A549 (cell line): ENCODE results near the gene ANKRD40CL. TPM values are rescaled to one million over a fixed set of nuclear protein-coding genes. Genes with fewer than 3 reads are reported as not detected.

ENCODE experiments used
- ATAC-seq, 2 experiments: fragments of 200-7000 bp in 1 of 2; fragments of >200 bp in 1 of 2; cut with Nextera tagmentation in 1 of 2; cut with Tn5 transposase in 1 of 2; 3 replicates each; pipeline versions ENCODE4 v1.8.0 to v1.9.1; 2018 to 2020; ENCODE audit warnings: mild to moderate bottlenecking in 1 of 2, moderate library complexity in 1 of 2
- CTCF ChIA-PET: fragments of 300-600 bp; sonication (Branson Sonifier 250); formaldehyde crosslinking; extraction: SDS; loops from one replicate; lab custom pipeline; 2021; ENCODE audit warnings: antibody characterized with exemption, inconsistent platforms; lab: Yijun Ruan, JAX
- POLR2A ChIA-PET: fragments of 350-600 bp; formaldehyde crosslinking; extraction: SDS; loops from one replicate; lab custom pipeline; 2021; ENCODE audit warnings: antibody characterized with exemption, inconsistent platforms; lab: Yijun Ruan, JAX
- DNase-seq, 2 experiments: peaks; one replicate each; pipeline versions ENCODE4 v3.0.0 to v3.0.0-alpha.2; 2011 to 2016; ENCODE audit warnings: low read depth in 1 of 2, low spot score in 1 of 2
- FAIRE-seq: peaks from 2 replicates; lab custom pipeline; 2011; peaks lifted over from hg19 to GRCh38; lab: Jason Lieb, UNC
- H3K27ac ChIP-seq, 2 experiments: fragments of >200 bp; sonication (Bioruptor Twin); formaldehyde crosslinking; 3 replicates each; pipeline ENCODE4 v1.5.1; 2016 to 2017
- H3K4me1 ChIP-seq: fragments of >200 bp; sonication (Bioruptor Twin); formaldehyde crosslinking; 3 replicates; pipeline ENCODE4 v1.6.1; 2016
- H3K4me2 ChIP-seq: fragments of >200 bp; sonication (Bioruptor Twin); formaldehyde crosslinking; 3 replicates; pipeline ENCODE4 v1.6.1; 2016
- H3K4me3 ChIP-seq: fragments of >200 bp; sonication (Bioruptor Twin); formaldehyde crosslinking; 3 replicates; pipeline ENCODE4 v1.5.1; 2016
- H3K9me3 ChIP-seq: fragments of >200 bp; sonication (Bioruptor Twin); formaldehyde crosslinking; 3 replicates; pipeline ENCODE4 v1.6.1; 2016
- EHF ChIP-seq: fragments of 250-450 bp; sonication (Bioruptor Pico); IDR thresholded peaks from 2 replicates; pipeline ENCODE4 v1.5.0; 2020; ENCODE audit warnings: mild to moderate bottlenecking
- FOSB ChIP-seq: fragments of 250-450 bp; sonication (Bioruptor Pico); IDR thresholded peaks from 2 replicates; pipeline ENCODE4 v1.5.0; 2020; ENCODE audit warnings: mild to moderate bottlenecking, moderate library complexity
- TP53 ChIP-seq: fragments of 250-450 bp; sonication (Bioruptor Pico); IDR thresholded peaks from 2 replicates; pipeline ENCODE4 v1.5.0; 2021; ENCODE audit warnings: mild to moderate bottlenecking, moderate library complexity
- ZSCAN20 ChIP-seq: fragments of 250-450 bp; sonication (Bioruptor Pico); IDR thresholded peaks from 2 replicates; pipeline ENCODE4 v1.8.0; 2022; ENCODE audit warnings: mild to moderate bottlenecking, moderate library complexity
- WGBS: methylation state at CpG from one replicate; pipeline ENCODE4 v1.1.6; 2017; ENCODE audit errors: missing lambda C conversion rate; 5-methylcytosine and 5-hydroxymethylcytosine counted together
- polyA plus RNA-seq, 4 experiments: library from polyadenylated mRNA; depleted of rRNA in 3 of 4; stranded (reverse); fragments of >200 nt; fragmentation: RNase III in 1 of 4; extraction: RNeasy Plus Mini Kit Qiagen cat#74134 plus additional on column Dnase treatment in 1 of 4; gene quantifications; 2 replicates in 3 of 4; 3 replicates in 1 of 4; pipeline ENCODE4 v1.2.3, GENCODE V29; 2011 to 2017
- small RNA-seq, 6 experiments: library from RNA; depleted of rRNA; stranded (forward); fragments of <200 nt; gene quantifications; one replicate each; pipeline ENCODE3, GENCODE V24; 2012

ANKRD40CL gene
- polyA plus RNA-seq, 2 of the 4 experiments (the other 2 are of a cell fraction) = 0.13 to 0.18 TPM

- POLR2A ChIA-PET = no interaction called here
Measured at GRCh38 chr17:50712641-50713040, 54.7 kb downstream of the ANKRD40CL start.

More at GRCh38 chr17:50712641-50713040, 54.7 kb downstream of the ANKRD40CL start:
- Histone ChIP-seq H3K27ac (no peak overlapping the region), H3K4me2 (no peak overlapping the region), H3K4me1 (peaks cover 16% of the 10 kb centered on the region), H3K9me3 (no peaks in the 10 kb centered on the region)
- no peak for FAIRE-seq
- CTCF ChIA-PET = interaction anchor here (0.8 to 4.9 kb wide), 7 partner anchors 14 to 165 kb away, joined by 3 to 40 read pairs (median 4); no protein-coding TSS in a partner anchor
- no peak for TF ChIP-seq EHF (CRISPR knock-in tag)
- no peak for TF ChIP-seq FOSB (CRISPR knock-in tag)
- TF ChIP-seq TP53 (CRISPR knock-in tag) = no peak
- TF ChIP-seq ZSCAN20 (CRISPR knock-in tag) = no peak
- TF ChIP-seq, all 56 proteins: peak for 0
- 85% methylated on average over 9 of the region's 9 CpGs for WGBS
- no peak for DNase-seq
- ATAC-seq = no peak
- no peak overlapping the region for H3K4me3 ChIP-seq

Small RNAs within 50 kb of the gene (small RNA-seq; reads per million reads assigned to genes)
- gene AC005921.1 (0 reads per million in 6 experiments), gene MIR8059 (0 reads per million in 6 experiments)

Other genes with a start within 250 kb of the ANKRD40CL start
- 0.09 and 0.13 TPM in 2 replicates for gene EPN3, start 234.8 kb downstream of the ANKRD40CL start, polyA plus RNA-seq (2011; rRNA removed)
- 0.18 to 0.26 TPM (median 0.20 TPM) in 3 replicates for gene EPN3, start 234.8 kb downstream of the ANKRD40CL start, polyA plus RNA-seq (2017; fragmentation: RNase III; extraction: RNeasy Plus Mini Kit Qiagen cat#74134 plus additional on column Dnase treatment)
- gene SPATA20, start 220.3 kb downstream of the ANKRD40CL start, polyA plus RNA-seq (2011; rRNA removed) = 34.4 and 48.5 TPM in 2 replicates
- 96.1 to 123 TPM (median 110 TPM) in 3 replicates for gene SPATA20, start 220.3 kb downstream of the ANKRD40CL start, polyA plus RNA-seq (2017; fragmentation: RNase III; extraction: RNeasy Plus Mini Kit Qiagen cat#74134 plus additional on column Dnase treatment)
- gene CACNA1G, start 206.8 kb downstream of the ANKRD40CL start, polyA plus RNA-seq (2011; rRNA removed) = 4.0 and 4.9 TPM in 2 replicates
- 7.5 to 9.0 TPM (median 8.9 TPM) in 3 replicates for gene CACNA1G, start 206.8 kb downstream of the ANKRD40CL start, polyA plus RNA-seq (2017; fragmentation: RNase III; extraction: RNeasy Plus Mini Kit Qiagen cat#74134 plus additional on column Dnase treatment)
- 342 and 442 TPM in 2 replicates for gene ABCC3, start 132.6 kb downstream of the ANKRD40CL start, polyA plus RNA-seq (2011; rRNA removed)
- 225 to 288 TPM (median 248 TPM) in 3 replicates for gene ABCC3, start 132.6 kb downstream of the ANKRD40CL start, polyA plus RNA-seq (2017; fragmentation: RNase III; extraction: RNeasy Plus Mini Kit Qiagen cat#74134 plus additional on column Dnase treatment)
- 68.5 and 84.3 TPM in 2 replicates for gene ANKRD40, start 59.6 kb downstream of the ANKRD40CL start, polyA plus RNA-seq (2011; rRNA removed)
- gene ANKRD40, start 59.6 kb downstream of the ANKRD40CL start, polyA plus RNA-seq (2017; fragmentation: RNase III; extraction: RNeasy Plus Mini Kit Qiagen cat#74134 plus additional on column Dnase treatment) = 44.2 to 55.2 TPM (median 50.1 TPM) in 3 replicates
- 117 and 209 TPM in 2 replicates for gene LUC7L3, start 47.9 kb downstream of the ANKRD40CL start, polyA plus RNA-seq (2011; rRNA removed)
- gene LUC7L3, start 47.9 kb downstream of the ANKRD40CL start, polyA plus RNA-seq (2017; fragmentation: RNase III; extraction: RNeasy Plus Mini Kit Qiagen cat#74134 plus additional on column Dnase treatment) = 165 to 211 TPM (median 207 TPM) in 3 replicates
- not detected in 2 replicates for gene WFIKKN2, start 68.1 kb upstream of the ANKRD40CL start, polyA plus RNA-seq (2011; rRNA removed)
- gene WFIKKN2, start 68.1 kb upstream of the ANKRD40CL start, polyA plus RNA-seq (2017; fragmentation: RNase III; extraction: RNeasy Plus Mini Kit Qiagen cat#74134 plus additional on column Dnase treatment) = not detected in 3 replicates
- 101 and 133 TPM in 2 replicates for gene TOB1, start 98.8 kb upstream of the ANKRD40CL start, polyA plus RNA-seq (2011; rRNA removed)
- 77.9 to 111 TPM (median 103 TPM) in 3 replicates for gene TOB1, start 98.8 kb upstream of the ANKRD40CL start, polyA plus RNA-seq (2017; fragmentation: RNase III; extraction: RNeasy Plus Mini Kit Qiagen cat#74134 plus additional on column Dnase treatment)